Activated CD8-positive, alpha-beta memory T cell treated with anti-CD3 and anti-CD28 coated beads for 24 hours (primary cell): Measurements from ENCODE around the gene COMMD8.

Source experiments
- DNase-seq: peaks from one replicate; pipeline ENCODE4 v3.0.0-alpha.2; 2020

The COMMD8 gene

DNA sequence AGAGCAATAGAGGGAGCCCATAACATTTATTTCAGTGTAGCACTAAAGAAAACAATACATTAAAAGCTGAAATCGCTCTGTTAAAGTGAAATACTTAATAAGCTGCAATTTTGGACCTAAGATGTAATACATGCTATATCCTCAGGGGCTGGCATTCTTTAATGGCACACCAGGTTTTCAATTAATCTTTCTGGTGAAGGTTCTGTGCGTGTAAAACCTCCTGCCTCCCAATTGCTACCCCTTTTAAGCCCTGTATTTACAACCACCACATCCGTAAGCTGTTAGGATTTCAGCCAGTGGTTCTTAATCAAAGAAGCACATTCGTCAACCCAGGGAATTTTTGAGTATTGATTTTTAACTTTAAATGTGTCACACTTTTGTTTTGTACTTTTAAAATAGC lies 7.6 kb upstream of the COMMD8 start:
- DNase-seq: no peak

DNA sequence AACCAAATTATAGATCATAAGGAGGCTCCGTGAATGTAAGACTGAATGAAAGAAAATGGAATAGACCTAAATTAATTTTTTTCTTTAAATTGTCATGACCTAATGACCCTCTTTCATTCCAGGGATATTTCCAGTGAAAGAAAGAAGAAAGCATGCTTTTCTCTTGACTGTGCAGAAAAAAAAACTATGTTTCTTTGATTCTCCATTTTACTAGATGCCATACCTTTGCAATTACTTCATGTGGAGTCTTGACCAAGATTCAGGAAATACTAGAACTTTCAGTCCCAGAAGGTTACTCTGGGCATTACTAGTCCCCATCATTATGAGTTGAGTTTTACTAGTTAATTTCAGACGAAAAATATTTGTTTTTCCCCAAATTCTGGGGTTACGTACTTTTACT lies 6.4 kb upstream of the COMMD8 start:
- DNase-seq: no peak

GRCh38 chr4:47468706-47469365 lies 5.3 kb upstream of the COMMD8 start:
- no peak for DNase-seq

GRCh38 chr4:47466056-47466785 lies 2.7 kb upstream of the COMMD8 start:
- DNase-seq: no peak

DNA sequence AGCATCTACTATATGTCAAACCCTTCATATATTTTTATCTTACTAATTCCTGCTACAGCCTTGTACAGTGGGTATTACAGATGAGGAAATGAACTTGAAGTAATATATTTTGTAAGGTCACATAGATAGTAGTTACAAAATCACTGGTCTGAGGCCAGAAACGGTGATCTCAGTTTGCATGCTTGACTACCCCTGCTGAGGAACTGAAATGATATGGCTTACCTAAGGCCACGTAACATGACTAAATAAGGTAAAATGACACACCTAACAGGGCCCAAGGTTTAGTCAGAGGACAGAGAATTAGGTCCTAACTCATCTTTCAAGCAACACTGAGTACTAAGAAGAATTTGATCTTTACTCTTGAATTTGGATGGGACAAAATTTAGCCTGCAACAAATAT lies 1.5 kb upstream of the COMMD8 start:
- DNase-seq: no peak

- no peak for DNase-seq
Measured at GRCh38 chr4:47462799-47463234, 685 bp downstream of the COMMD8 start.

DNA sequence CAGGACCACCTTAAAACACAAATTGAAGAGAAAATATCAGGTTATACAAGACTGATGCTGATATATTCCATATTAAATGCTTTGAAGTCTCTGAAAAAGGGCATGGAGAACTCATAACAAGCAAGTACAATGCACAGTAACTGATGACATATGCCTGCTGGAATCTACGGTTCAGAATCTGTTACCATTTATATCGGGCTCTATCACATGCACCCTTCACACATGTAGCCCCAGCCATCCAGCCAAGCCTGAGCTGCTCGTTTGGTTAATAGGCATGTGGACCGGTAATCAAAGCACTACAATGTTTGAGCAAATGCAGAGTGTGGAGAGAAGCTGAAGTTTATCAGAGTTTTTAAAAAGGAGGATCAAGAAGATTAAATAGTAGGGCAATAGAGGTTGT lies 11.8 kb downstream of the COMMD8 start:
- DNase-seq: no peak

DNA sequence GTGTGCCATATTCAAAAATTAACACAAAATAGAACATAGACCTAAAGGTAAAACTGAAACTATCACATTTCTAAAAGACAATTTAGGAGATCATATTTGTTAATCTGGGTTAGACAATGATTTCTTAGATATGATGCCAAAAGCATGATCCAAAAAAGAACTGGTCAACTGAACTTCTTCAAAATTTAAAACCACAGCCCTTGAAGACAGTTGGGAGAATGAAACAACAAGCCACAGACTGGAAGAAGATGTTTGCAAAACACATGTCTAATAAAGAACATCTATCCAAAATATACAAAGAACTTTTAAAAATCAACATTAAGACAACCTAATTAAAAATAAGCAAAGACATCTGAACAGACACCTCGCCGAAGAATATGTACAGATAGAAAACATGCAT lies 19.5 kb downstream of the COMMD8 start:
- no peak for DNase-seq

- DNase-seq: no peak
Measured at GRCh38 chr4:47442980-47443379, 20.5 kb downstream of the COMMD8 start.

GRCh38 chr4:47434931-47435330 lies 28.6 kb downstream of the COMMD8 start:
- no peak for DNase-seq

GRCh38 chr4:47432749-47433148 lies 30.8 kb downstream of the COMMD8 start:
- no peak for DNase-seq

DNA sequence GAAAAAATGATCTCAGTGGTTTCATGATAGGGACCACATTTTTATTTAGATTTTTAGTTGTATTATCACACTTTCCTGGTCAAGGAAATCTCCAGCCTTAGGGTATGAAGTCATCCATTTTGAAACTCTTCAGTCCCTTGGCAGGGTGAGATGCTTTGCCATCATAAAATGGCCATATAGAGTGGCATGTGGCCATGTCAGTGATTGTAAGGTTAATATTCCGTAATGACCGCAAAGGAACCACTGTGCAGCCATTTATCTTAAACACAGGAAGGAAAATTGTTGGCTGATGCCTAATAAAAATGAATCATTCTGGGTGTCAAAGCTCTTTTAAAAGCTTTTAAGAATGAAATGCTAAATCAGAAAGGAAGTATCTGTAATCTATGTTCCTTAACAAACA lies 35.6 kb downstream of the COMMD8 start:
- no peak for DNase-seq

DNA sequence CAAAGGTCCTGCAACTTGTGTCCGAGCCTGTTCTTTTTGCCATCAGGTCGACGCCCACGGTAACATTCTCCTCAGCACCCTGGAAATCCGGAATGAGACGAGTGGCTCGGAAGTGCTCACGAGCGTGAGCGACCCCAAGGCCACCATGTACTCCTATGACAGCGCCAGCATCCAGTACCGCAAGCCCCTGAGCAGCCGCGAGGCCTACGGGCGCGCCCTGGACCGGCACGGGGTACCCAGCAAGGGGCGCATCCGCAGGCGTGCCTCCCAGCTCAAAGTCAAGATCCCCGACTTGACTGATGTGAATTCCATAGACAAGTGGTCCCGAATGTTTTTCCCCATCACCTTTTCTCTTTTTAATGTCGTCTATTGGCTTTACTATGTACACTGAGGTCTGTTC lies 37.9 kb downstream of the COMMD8 start:
- DNase-seq: no peak

GRCh38 chr4:47419296-47419695 lies 44.2 kb downstream of the COMMD8 start:
- no peak for DNase-seq

DNA sequence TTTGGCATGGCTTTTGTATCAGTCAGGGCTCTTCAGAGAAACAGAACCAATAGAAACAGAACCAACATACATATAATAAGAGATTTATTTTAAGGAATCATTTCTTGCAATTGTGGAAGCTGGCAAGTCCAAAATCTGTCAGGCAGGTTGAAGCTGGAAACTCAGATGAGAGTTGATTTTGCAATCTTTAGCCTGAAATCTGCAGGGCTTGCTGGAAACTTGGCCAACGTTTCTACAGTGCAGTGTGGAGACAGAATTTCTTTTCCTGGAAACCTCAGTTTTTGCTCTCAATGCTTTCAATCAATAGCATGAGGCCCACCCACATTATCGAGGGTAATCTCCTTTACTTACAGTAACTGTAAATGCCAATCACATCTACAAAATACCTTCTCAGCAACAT lies 45.4 kb downstream of the COMMD8 start:
- no peak for DNase-seq

DNA sequence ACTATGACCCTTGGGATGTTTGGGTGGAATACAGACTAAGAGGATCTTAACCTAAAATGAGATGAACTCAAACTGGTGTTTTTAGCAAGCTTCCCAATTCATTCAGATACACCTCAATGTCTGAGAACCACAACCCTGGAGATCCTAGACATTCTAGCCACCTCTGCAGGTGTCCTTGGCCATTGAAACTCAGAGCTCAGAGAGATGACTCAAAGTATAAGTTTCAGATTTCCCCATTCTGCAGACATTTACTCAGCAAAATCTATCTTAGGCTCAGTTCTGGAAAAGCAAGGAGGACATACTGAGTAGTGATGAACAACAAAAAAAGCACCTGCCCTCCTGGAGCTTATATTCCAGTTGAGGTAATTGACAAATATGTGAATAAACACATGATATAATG lies 47.8 kb downstream of the COMMD8 start:
- no peak for DNase-seq

DNA sequence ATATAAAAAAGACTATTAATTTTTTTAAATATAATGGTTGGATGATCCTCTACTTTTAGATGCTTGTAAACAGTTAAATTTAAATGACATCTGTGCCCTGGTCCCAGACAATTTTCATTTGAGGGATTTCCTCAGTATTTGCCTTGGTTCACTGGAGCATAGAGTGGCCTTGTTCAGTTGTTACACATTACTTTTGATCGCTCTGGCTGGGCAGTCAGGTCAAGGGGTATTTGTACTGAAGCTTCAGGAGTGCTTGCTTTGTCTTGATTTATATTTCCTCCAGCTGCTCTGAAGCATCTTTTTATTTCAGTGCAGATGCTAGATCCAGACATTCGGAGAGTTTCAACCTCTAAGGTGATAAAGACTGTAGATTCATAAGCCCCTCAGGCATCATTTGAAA lies 50.0 kb downstream of the COMMD8 start:
- no peak for DNase-seq

GRCh38 chr4:47410271-47410670 lies 53.2 kb downstream of the COMMD8 start:
- no peak for DNase-seq

GRCh38 chr4:47406408-47406807 lies 57.1 kb downstream of the COMMD8 start:
- DNase-seq: no peak
